A549 (cell line): ENCODE measurements around the gene ITPRID2. TPM values are rescaled to one million over a fixed set of nuclear protein-coding genes. Genes with fewer than 3 reads are reported as not detected.

Experiments
- ATAC-seq, 2 experiments: fragments of 200-7000 bp in 1 of 2; fragments of >200 bp in 1 of 2; cut with Nextera tagmentation in 1 of 2; cut with Tn5 transposase in 1 of 2; 3 replicates each; pipeline versions ENCODE4 v1.8.0 to v1.9.1; 2018 to 2020; ENCODE audit warnings: mild to moderate bottlenecking in 1 of 2, moderate library complexity in 1 of 2
- CTCF ChIA-PET: fragments of 300-600 bp; sonication (Branson Sonifier 250); formaldehyde crosslinking; extraction: SDS; loops from one replicate; lab custom pipeline; 2021; ENCODE audit warnings: antibody characterized with exemption, inconsistent platforms; lab: Yijun Ruan, JAX
- POLR2A ChIA-PET: fragments of 350-600 bp; formaldehyde crosslinking; extraction: SDS; loops from one replicate; lab custom pipeline; 2021; ENCODE audit warnings: antibody characterized with exemption, inconsistent platforms; lab: Yijun Ruan, JAX
- DNase-seq, 2 experiments: peaks; one replicate each; pipeline versions ENCODE4 v3.0.0 to v3.0.0-alpha.2; 2011 to 2016; ENCODE audit warnings: low read depth in 1 of 2, low spot score in 1 of 2
- FAIRE-seq: peaks from 2 replicates; lab custom pipeline; 2011; peaks lifted over from hg19 to GRCh38; lab: Jason Lieb, UNC
- H3K27ac ChIP-seq, 2 experiments: fragments of >200 bp; sonication (Bioruptor Twin); formaldehyde crosslinking; 3 replicates each; pipeline ENCODE4 v1.5.1; 2016 to 2017
- H3K4me1 ChIP-seq: fragments of >200 bp; sonication (Bioruptor Twin); formaldehyde crosslinking; 3 replicates; pipeline ENCODE4 v1.6.1; 2016
- H3K4me2 ChIP-seq: fragments of >200 bp; sonication (Bioruptor Twin); formaldehyde crosslinking; 3 replicates; pipeline ENCODE4 v1.6.1; 2016
- H3K4me3 ChIP-seq: fragments of >200 bp; sonication (Bioruptor Twin); formaldehyde crosslinking; 3 replicates; pipeline ENCODE4 v1.5.1; 2016
- H3K9me3 ChIP-seq: fragments of >200 bp; sonication (Bioruptor Twin); formaldehyde crosslinking; 3 replicates; pipeline ENCODE4 v1.6.1; 2016
- BHLHE40 ChIP-seq: IDR thresholded peaks from 2 replicates; pipeline ENCODE4 v1.6.1; 2012; ENCODE audit warnings: low read depth, low read length, inconsistent platforms
- CBX2 ChIP-seq: fragments of 200-600 bp; sonication (generic); IDR thresholded peaks from 2 replicates; pipeline ENCODE4 v1.6.1; 2016; ENCODE audit warnings: low read depth, mild to moderate bottlenecking, borderline replicate concordance
- CBX8 ChIP-seq: fragments of 200-600 bp; sonication (generic); IDR thresholded peaks from 2 replicates; pipeline ENCODE4 v1.6.1; 2016
- FOSB ChIP-seq: fragments of 250-450 bp; sonication (Bioruptor Pico); IDR thresholded peaks from 2 replicates; pipeline ENCODE4 v1.5.0; 2020; ENCODE audit warnings: mild to moderate bottlenecking, moderate library complexity
- FOXS1 ChIP-seq: fragments of 250-450 bp; sonication (Bioruptor Pico); IDR thresholded peaks from 2 replicates; pipeline ENCODE4 v1.5.0; 2020; ENCODE audit warnings: mild to moderate bottlenecking, moderate library complexity
- GATA3 ChIP-seq: IDR thresholded peaks from 2 replicates; pipeline ENCODE4 v1.6.1; 2012; ENCODE audit warnings: borderline replicate concordance
- HOXB13 ChIP-seq: fragments of 250-450 bp; sonication (Bioruptor Pico); IDR thresholded peaks from 2 replicates; pipeline ENCODE4 v1.5.0; 2020; ENCODE audit warnings: low read depth, mild to moderate bottlenecking, moderate library complexity
- HOXB5 ChIP-seq: fragments of 250-450 bp; sonication (Bioruptor Pico); IDR thresholded peaks from 2 replicates; pipeline ENCODE4 v1.5.0; 2020; ENCODE audit warnings: mild to moderate bottlenecking, moderate library complexity
- JUN ChIP-seq, 2 experiments: fragments of >200 bp; sonication (Bioruptor Twin); formaldehyde crosslinking; IDR thresholded peaks; 2 replicates in 1 of 2; 3 replicates in 1 of 2; pipeline ENCODE4 v1.6.1; 2016 to 2017
- KDM1A ChIP-seq: fragments of 200-600 bp; sonication (generic); IDR thresholded peaks from 2 replicates; pipeline ENCODE4 v1.6.1; 2016; ENCODE audit warnings: low read depth, mild to moderate bottlenecking
- MAZ ChIP-seq: fragments of 150-350 bp; IDR thresholded peaks from 2 replicates; pipeline ENCODE4 v1.6.1; 2014; ENCODE audit warnings: antibody characterized with exemption, low read depth, low read length, borderline replicate concordance
- MYC ChIP-seq: IDR thresholded peaks from 2 replicates; pipeline ENCODE4 v1.6.1; 2012; ENCODE audit warnings: mild to moderate bottlenecking, inconsistent platforms, low read length, improper control_type of control experiment, borderline replicate concordance
- NPAS2 ChIP-seq: fragments of 250-450 bp; sonication (Bioruptor Pico); IDR thresholded peaks from 2 replicates; pipeline ENCODE4 v1.8.0; 2022; ENCODE audit warnings: mild to moderate bottlenecking, moderate library complexity, borderline replicate concordance
- PHF8 ChIP-seq: fragments of 200-600 bp; sonication (generic); IDR thresholded peaks from 2 replicates; pipeline ENCODE4 v1.6.1; 2016; ENCODE audit warnings: low read depth, mild to moderate bottlenecking, antibody characterized with exemption, moderate library complexity, borderline replicate concordance
- POLR2AphosphoS2 ChIP-seq: conservative IDR thresholded peaks from 2 replicates; pipeline ENCODE4 v1.6.1; 2012; ENCODE audit warnings: low read length, improper control_type of control experiment, inconsistent platforms
- RCOR1 ChIP-seq: fragments of 150-350 bp; IDR thresholded peaks from 2 replicates; pipeline ENCODE4 v1.6.1; 2014; ENCODE audit warnings: antibody characterized with exemption, low read length, low read depth
- ZC3H11A ChIP-seq: fragments of 450-650 bp; IDR thresholded peaks from 2 replicates; pipeline ENCODE4 v1.6.1; 2014; ENCODE audit warnings: antibody characterized with exemption, mild to moderate bottlenecking
- WGBS: methylation state at CpG from one replicate; pipeline ENCODE4 v1.1.6; 2017; ENCODE audit errors: missing lambda C conversion rate; 5-methylcytosine and 5-hydroxymethylcytosine counted together
- polyA plus RNA-seq, 4 experiments: library from polyadenylated mRNA; depleted of rRNA in 3 of 4; stranded (reverse); fragments of >200 nt; fragmentation: RNase III in 1 of 4; extraction: RNeasy Plus Mini Kit Qiagen cat#74134 plus additional on column Dnase treatment in 1 of 4; gene quantifications; 2 replicates in 3 of 4; 3 replicates in 1 of 4; pipeline ENCODE4 v1.2.3, GENCODE V29; 2011 to 2017
- TF ChIP-seq, protein P1 (sequence below): fragments of >200 bp; sonication (Bioruptor Twin); formaldehyde crosslinking; IDR thresholded peaks from 2 replicates; pipeline ENCODE4 v1.6.1; 2016
- TF ChIP-seq, protein P2 (sequence below): fragments of >200 bp; sonication (Bioruptor Twin); formaldehyde crosslinking; IDR thresholded peaks from 3 replicates; pipeline ENCODE4 v1.6.1; 2016
- TF ChIP-seq, protein P3 (sequence below): fragments of 450-650 bp; IDR thresholded peaks from 2 replicates; pipeline ENCODE4 v1.6.1; 2014; ENCODE audit warnings: antibody characterized with exemption

ITPRID2 gene
- polyA plus RNA-seq, 2 of the 4 experiments (the other 2 are of a cell fraction), result 43.3 to 94.3 TPM

DNA sequence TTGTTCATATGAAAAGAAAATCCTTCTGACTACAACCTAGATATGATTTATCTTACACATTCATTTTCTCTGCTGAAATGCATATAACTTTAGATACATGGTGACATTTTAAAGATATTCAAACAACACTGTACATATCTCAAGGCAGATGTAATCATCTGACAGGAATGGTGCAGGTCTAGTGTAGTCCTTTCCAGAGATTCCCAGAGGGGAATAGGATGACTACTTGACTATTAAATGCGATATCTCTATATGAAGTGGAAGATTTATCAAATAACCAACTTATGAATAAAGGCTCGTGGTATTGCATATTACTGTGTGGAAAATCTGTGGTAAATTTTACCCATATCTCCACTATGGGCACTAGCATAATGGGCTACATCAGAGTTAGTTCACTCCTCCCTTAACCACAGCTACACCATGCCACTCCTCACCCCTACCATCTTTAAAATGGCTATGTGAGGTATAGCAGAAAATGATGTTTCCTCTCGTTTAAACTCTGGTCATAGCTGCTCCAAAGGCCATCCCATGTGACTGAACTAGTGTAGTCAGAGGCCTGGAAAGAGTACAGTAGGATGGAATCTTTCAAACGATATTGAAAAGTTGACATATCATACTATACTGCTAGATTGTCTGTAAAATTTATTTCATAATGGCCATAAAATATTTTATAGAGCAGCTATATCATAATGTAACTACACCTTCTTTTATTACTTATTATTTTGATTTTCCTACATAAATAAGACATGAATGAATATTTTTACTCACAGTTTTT is 9.1 kb upstream of the ITPRID2 start:
- CTCF ChIA-PET, result interaction anchor here (0.6 kb wide), 1 partner anchor 80 kb away, joined by 3 read pairs; no protein-coding TSS in a partner anchor
- POLR2A ChIA-PET, result no interaction called here
- FAIRE-seq, result no peak
- WGBS, result 42% methylated on average over 4 of the region's 4 CpGs
- H3K4me3 ChIP-seq, result no peak overlapping the region
- TF ChIP-seq POLR2AphosphoS2, result no peak
- H3K9me3 ChIP-seq, result no peaks in the 10 kb centered on the region
- H3K4me1 ChIP-seq, result peaks cover 11% of the 10 kb centered on the region
- no peak for DNase-seq
- H3K27ac ChIP-seq, result no peak overlapping the region
- no peak for ATAC-seq
- no peak overlapping the region for H3K4me2 ChIP-seq

DNA sequence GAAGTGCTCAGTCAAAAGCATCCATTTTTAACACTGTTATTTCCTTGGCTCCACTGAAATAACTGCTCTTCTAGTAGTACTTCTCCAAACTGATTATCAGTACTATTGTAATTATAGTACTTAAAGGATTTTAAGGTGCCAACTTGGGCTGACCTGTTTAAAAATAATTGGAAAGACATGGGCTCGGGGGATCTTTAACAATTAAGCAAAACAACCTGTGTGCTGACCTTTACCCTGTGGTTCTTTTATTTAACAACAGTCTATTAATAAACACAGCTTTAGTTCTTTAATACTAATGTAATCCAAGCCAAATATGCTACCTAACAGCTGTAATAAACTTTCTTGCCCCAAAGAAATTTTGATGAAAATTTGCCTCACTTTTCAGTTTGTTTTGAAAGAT is 6.9 kb upstream of the ITPRID2 start:
- 64% methylated on average over 1 of the region's 1 CpG for WGBS
- H3K4me2 ChIP-seq, result no peak overlapping the region
- no peak for TF ChIP-seq BHLHE40
- TF ChIP-seq, protein P1, sequence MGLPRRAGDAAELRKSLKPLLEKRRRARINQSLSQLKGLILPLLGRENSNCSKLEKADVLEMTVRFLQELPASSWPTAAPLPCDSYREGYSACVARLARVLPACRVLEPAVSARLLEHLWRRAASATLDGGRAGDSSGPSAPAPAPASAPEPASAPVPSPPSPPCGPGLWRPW, result no peak
- TF ChIP-seq, protein P2, sequence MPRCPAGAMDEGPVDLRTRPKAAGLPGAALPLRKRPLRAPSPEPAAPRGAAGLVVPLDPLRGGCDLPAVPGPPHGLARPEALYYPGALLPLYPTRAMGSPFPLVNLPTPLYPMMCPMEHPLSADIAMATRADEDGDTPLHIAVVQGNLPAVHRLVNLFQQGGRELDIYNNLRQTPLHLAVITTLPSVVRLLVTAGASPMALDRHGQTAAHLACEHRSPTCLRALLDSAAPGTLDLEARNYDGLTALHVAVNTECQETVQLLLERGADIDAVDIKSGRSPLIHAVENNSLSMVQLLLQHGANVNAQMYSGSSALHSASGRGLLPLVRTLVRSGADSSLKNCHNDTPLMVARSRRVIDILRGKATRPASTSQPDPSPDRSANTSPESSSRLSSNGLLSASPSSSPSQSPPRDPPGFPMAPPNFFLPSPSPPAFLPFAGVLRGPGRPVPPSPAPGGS, result no peak
- TF ChIP-seq HOXB13 (CRISPR knock-in tag), result no peak
- no peak for TF ChIP-seq ZC3H11A
- TF ChIP-seq MAZ, result no peak
- TF ChIP-seq CBX2, result no peak
- no peak for TF ChIP-seq CBX8
- TF ChIP-seq, protein P3, sequence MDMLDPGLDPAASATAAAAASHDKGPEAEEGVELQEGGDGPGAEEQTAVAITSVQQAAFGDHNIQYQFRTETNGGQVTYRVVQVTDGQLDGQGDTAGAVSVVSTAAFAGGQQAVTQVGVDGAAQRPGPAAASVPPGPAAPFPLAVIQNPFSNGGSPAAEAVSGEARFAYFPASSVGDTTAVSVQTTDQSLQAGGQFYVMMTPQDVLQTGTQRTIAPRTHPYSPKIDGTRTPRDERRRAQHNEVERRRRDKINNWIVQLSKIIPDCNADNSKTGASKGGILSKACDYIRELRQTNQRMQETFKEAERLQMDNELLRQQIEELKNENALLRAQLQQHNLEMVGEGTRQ, result no peak
- no peak for TF ChIP-seq KDM1A
- no peak for TF ChIP-seq HOXB5 (CRISPR knock-in tag)
- TF ChIP-seq GATA3, result no peak
- TF ChIP-seq FOXS1 (CRISPR knock-in tag), result no peak
- TF ChIP-seq NPAS2 (CRISPR knock-in tag), result no peak
- TF ChIP-seq FOSB (CRISPR knock-in tag), result no peak
- no peak for TF ChIP-seq JUN (IDR thresholded peaks at IDR 0.05)
- no peak for TF ChIP-seq PHF8
- H3K4me1 ChIP-seq, result peaks cover 11% of the 10 kb centered on the region
- FAIRE-seq (no peak), ATAC-seq (no peak), DNase-seq (no peak)
- no peak overlapping the region for H3K27ac ChIP-seq
- POLR2A ChIA-PET, result no interaction called here
- no peaks in the 10 kb centered on the region for H3K9me3 ChIP-seq
- H3K4me3 ChIP-seq, result no peak overlapping the region
- CTCF ChIA-PET, result no interaction called here

DNA sequence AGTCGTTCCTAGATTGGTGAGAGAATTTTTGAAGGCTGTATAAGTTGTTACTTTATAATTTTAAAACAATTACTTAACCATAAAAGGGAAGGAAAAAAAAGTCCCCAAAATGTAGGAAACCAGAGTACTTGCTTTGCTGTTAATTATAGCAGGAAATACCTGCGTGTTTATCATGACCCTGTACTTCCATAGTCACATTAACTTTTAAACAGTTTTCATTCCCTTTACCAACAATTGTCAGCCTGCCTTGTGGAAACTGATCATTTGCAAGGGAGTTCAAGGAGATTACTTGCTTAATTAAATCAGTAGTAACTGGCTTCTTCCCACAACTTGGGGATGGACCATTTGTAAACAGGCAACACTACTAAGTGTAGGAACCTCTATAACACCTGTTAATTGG is 6.4 kb upstream of the ITPRID2 start:
- CTCF ChIA-PET, result no interaction called here
- Histone ChIP-seq H3K9me3 (no peaks in the 10 kb centered on the region), H3K4me3 (no peak overlapping the region), H3K27ac (no peak overlapping the region), H3K4me2 (no peak overlapping the region), H3K4me1 (peaks cover 16% of the 10 kb centered on the region)
- ATAC-seq (no peak), FAIRE-seq (no peak), DNase-seq (no peak)
- TF ChIP-seq RCOR1 (no peak), MYC (no peak)
- 64% methylated on average over 2 of the region's 2 CpGs for WGBS
- POLR2A ChIA-PET, result no interaction called here
